ENCODE results near the gene FYCO1. TPM values are rescaled to one million over a fixed set of nuclear protein-coding genes. Genes with fewer than 3 reads are reported as not detected.

The FYCO1 gene
- total RNA-seq, 2 experiments from 2014 or later: 21.7 to 22.6 TPM

- H3K4me3 Mint-ChIP-seq: no peak overlapping the region
- H3K36me3 Mint-ChIP-seq (ENCODE audit: low read depth): peaks cover 87% of the 10 kb centered on the region
- no peaks in the 10 kb centered on the region for H3K9me3 Mint-ChIP-seq
- ChIA-PET POLR2A (no interaction called here), CTCF (interaction anchor here (6.8 to 8.2 kb wide), 2 partner anchors 147 to 171 kb away, joined by 52 to 60 read pairs; no protein-coding TSS in a partner anchor)
- no peaks in the 10 kb centered on the region for H3K27me3 Mint-ChIP-seq
- DNase-seq: no peak
- H3K27ac Mint-ChIP-seq: no peak overlapping the region
- peaks cover 5% of the 10 kb centered on the region for H3K4me1 Mint-ChIP-seq
These were observed 63.5 kb downstream of the FYCO1 start for GRCh38 chr3:45932112-45932511.

- POLR2A ChIA-PET: no interaction called here
- no peak overlapping the region for H3K27ac Mint-ChIP-seq
- no peaks in the 10 kb centered on the region for H3K9me3 Mint-ChIP-seq
- peaks cover 90% of the 10 kb centered on the region for H3K36me3 Mint-ChIP-seq (ENCODE audit: low read depth)
- peaks cover 5% of the 10 kb centered on the region for H3K4me1 Mint-ChIP-seq
- CTCF ChIA-PET: interaction anchor here (1.2 to 8.2 kb wide), 4 partner anchors 12 to 170 kb away, joined by 3 to 60 read pairs (median 28); partner anchors contain the start of gene CXCR6
- H3K4me3 Mint-ChIP-seq: no peak overlapping the region
- no peak for DNase-seq
- no peaks in the 10 kb centered on the region for H3K27me3 Mint-ChIP-seq
These were observed 64.1 kb downstream of the FYCO1 start for GRCh38 chr3:45931496-45931895.

GRCh38 chr3:45929042-45929679 is 66.5 kb downstream of the FYCO1 start:
- H3K27me3 Mint-ChIP-seq: no peaks in the 10 kb centered on the region

GRCh38 chr3:45927881-45928280 is 67.7 kb downstream of the FYCO1 start:
- no peak overlapping the region for H3K4me3 Mint-ChIP-seq
- DNase-seq: no peak
- no peaks in the 10 kb centered on the region for H3K27me3 Mint-ChIP-seq
- ChIA-PET CTCF (interaction anchor here (1.3 to 8.2 kb wide), 7 partner anchors 10 to 416 kb away, joined by 4 to 60 read pairs (median 10); partner anchors contain the start of genes LZTFL1 and SACM1L), POLR2A (interaction anchor here (1.2 kb wide), 1 partner anchor 12 kb away, joined by 3 read pairs; no protein-coding TSS in a partner anchor)
- H3K27ac Mint-ChIP-seq: no peak overlapping the region
- H3K4me1 Mint-ChIP-seq: peaks cover 5% of the 10 kb centered on the region
- peaks cover 79% of the 10 kb centered on the region for H3K36me3 Mint-ChIP-seq (ENCODE audit: low read depth)
- no peaks in the 10 kb centered on the region for H3K9me3 Mint-ChIP-seq

More at GRCh38 chr3:45929042-45929679, 66.5 kb downstream of the FYCO1 start:
- H3K36me3 Mint-ChIP-seq (ENCODE audit: low read depth): peaks cover 80% of the 10 kb centered on the region
- H3K27ac Mint-ChIP-seq: no peak overlapping the region
- ChIA-PET CTCF (interaction anchor here (0.6 to 8.2 kb wide), 24 partner anchors 9 to 420 kb away, joined by 3 to 60 read pairs (median 3); partner anchors contain the start of genes CXCR6, LZTFL1 and SACM1L), POLR2A (interaction anchor here (1.1 to 1.5 kb wide), 3 partner anchors 88 to 169 kb away, joined by 3 to 5 read pairs (median 3); partner anchors contain the start of gene LZTFL1)
- H3K9me3 Mint-ChIP-seq: no peaks in the 10 kb centered on the region
- H3K4me3 Mint-ChIP-seq: no peak overlapping the region
- peak; percentile 71 for DNase-seq
- H3K4me1 Mint-ChIP-seq: peaks cover 5% of the 10 kb centered on the region

GRCh38 chr3:45923755-45924154 is 71.9 kb downstream of the FYCO1 start:
- H3K27me3 Mint-ChIP-seq: no peaks in the 10 kb centered on the region
- no peak overlapping the region for H3K27ac Mint-ChIP-seq
- ChIA-PET POLR2A (no interaction called here), CTCF (interaction anchor here (1.7 kb wide), 1 partner anchor 162 kb away, joined by 5 read pairs; no protein-coding TSS in a partner anchor)
- no peak for DNase-seq
- H3K4me3 Mint-ChIP-seq: no peak overlapping the region
- peaks cover 9% of the 10 kb centered on the region for H3K4me1 Mint-ChIP-seq
- peaks cover 78% of the 10 kb centered on the region for H3K36me3 Mint-ChIP-seq (ENCODE audit: low read depth)
- H3K9me3 Mint-ChIP-seq: no peaks in the 10 kb centered on the region

GRCh38 chr3:45922950-45923590 is 72.6 kb downstream of the FYCO1 start:
- H3K27ac Mint-ChIP-seq: no peak overlapping the region
- no peak for DNase-seq
- peaks cover 8% of the 10 kb centered on the region for H3K4me1 Mint-ChIP-seq
- no peaks in the 10 kb centered on the region for H3K27me3 Mint-ChIP-seq
- ChIA-PET CTCF (interaction anchor here (0.6 to 1.7 kb wide), 2 partner anchors 161 to 263 kb away, joined by 4 to 5 read pairs; no protein-coding TSS in a partner anchor), POLR2A (interaction anchor here (1.1 kb wide), 1 partner anchor 15 kb away, joined by 3 read pairs; no protein-coding TSS in a partner anchor)
- H3K36me3 Mint-ChIP-seq (ENCODE audit: low read depth): peaks cover 78% of the 10 kb centered on the region
- H3K4me3 Mint-ChIP-seq: no peak overlapping the region
- no peaks in the 10 kb centered on the region for H3K9me3 Mint-ChIP-seq

- POLR2A ChIA-PET: no interaction called here
- Mint-ChIP-seq H3K27ac (no peak overlapping the region), H3K9me3 (no peaks in the 10 kb centered on the region), H3K36me3 (ENCODE audit: low read depth) (peaks cover 70% of the 10 kb centered on the region), H3K27me3 (no peaks in the 10 kb centered on the region), H3K4me1 (peaks cover 14% of the 10 kb centered on the region), H3K4me3 (no peak overlapping the region)
- DNase-seq: no peak
- CTCF ChIA-PET: interaction anchor here (0.6 to 0.9 kb wide), 2 partner anchors 17 to 89 kb away, joined by 3 read pairs; no protein-coding TSS in a partner anchor
These were observed 73.6 kb downstream of the FYCO1 start for GRCh38 chr3:45922039-45922326.

- Mint-ChIP-seq H3K27me3 (no peaks in the 10 kb centered on the region), H3K9me3 (no peaks in the 10 kb centered on the region), H3K4me3 (no peak overlapping the region), H3K4me1 (peaks cover 20% of the 10 kb centered on the region), H3K27ac (no peak overlapping the region), H3K36me3 (ENCODE audit: low read depth) (peaks cover 67% of the 10 kb centered on the region)
- CTCF ChIA-PET: interaction anchor here (0.6 to 2.5 kb wide), 3 partner anchors 8 to 89 kb away, joined by 3 to 11 read pairs (median 3); no protein-coding TSS in a partner anchor
- POLR2A ChIA-PET: no interaction called here
- DNase-seq: no peak
These were observed 74.2 kb downstream of the FYCO1 start for GRCh38 chr3:45921158-45922038.

GRCh38 chr3:45917146-45917898 is 78.3 kb downstream of the FYCO1 start:
- H3K27me3 Mint-ChIP-seq: peaks cover 24% of the 10 kb centered on the region
- CTCF ChIA-PET: no interaction called here
- H3K4me3 Mint-ChIP-seq: no peak overlapping the region
- no peak for DNase-seq
- H3K36me3 Mint-ChIP-seq (ENCODE audit: low read depth): peaks cover 44% of the 10 kb centered on the region
- peaks cover 40% of the 10 kb centered on the region for H3K4me1 Mint-ChIP-seq
- H3K27ac Mint-ChIP-seq: no peak overlapping the region
- POLR2A ChIA-PET: interaction anchor here (0.7 kb wide), 1 partner anchor 29 kb away, joined by 3 read pairs; no protein-coding TSS in a partner anchor
- H3K9me3 Mint-ChIP-seq: no peaks in the 10 kb centered on the region

GRCh38 chr3:45915518-45916231 is 79.9 kb downstream of the FYCO1 start:
- CTCF ChIA-PET: interaction anchor here (0.9 to 1.2 kb wide), 2 partner anchors 13 to 83 kb away, joined by 3 read pairs; no protein-coding TSS in a partner anchor
- H3K27me3 Mint-ChIP-seq: peaks cover 34% of the 10 kb centered on the region
- H3K4me3 Mint-ChIP-seq: peak overlapping the region; percentile 16
- peaks cover 41% of the 10 kb centered on the region for H3K4me1 Mint-ChIP-seq
- H3K9me3 Mint-ChIP-seq: no peaks in the 10 kb centered on the region
- peak; percentile 83 for DNase-seq
- POLR2A ChIA-PET: interaction anchor here (0.9 to 2.0 kb wide), 5 partner anchors 12 to 143 kb away, joined by 3 to 11 read pairs (median 7); partner anchors contain the start of gene LZTFL1
- peaks cover 35% of the 10 kb centered on the region for H3K36me3 Mint-ChIP-seq (ENCODE audit: low read depth)
- H3K27ac Mint-ChIP-seq: peak overlapping the region; percentile 16

GRCh38 chr3:45915059-45915439 is 80.6 kb downstream of the FYCO1 start:
- peak overlapping the region; percentile 16 for H3K27ac Mint-ChIP-seq
- CTCF ChIA-PET: interaction anchor here (0.9 to 1.2 kb wide), 2 partner anchors 13 to 82 kb away, joined by 3 read pairs; no protein-coding TSS in a partner anchor
- H3K27me3 Mint-ChIP-seq: peaks cover 40% of the 10 kb centered on the region
- no peaks in the 10 kb centered on the region for H3K9me3 Mint-ChIP-seq
- H3K36me3 Mint-ChIP-seq (ENCODE audit: low read depth): peaks cover 34% of the 10 kb centered on the region
- H3K4me3 Mint-ChIP-seq: peak overlapping the region; percentile 8
- H3K4me1 Mint-ChIP-seq: peaks cover 44% of the 10 kb centered on the region
- POLR2A ChIA-PET: interaction anchor here (0.9 to 2.0 kb wide), 5 partner anchors 13 to 142 kb away, joined by 3 to 11 read pairs (median 7); partner anchors contain the start of gene LZTFL1
- DNase-seq: no peak
